Right kidney (tissue), 9 donors: ENCODE measurements around the gene C1orf146.
"Not testable (repeated sequence)": the region's sequence is repeated elsewhere in the genome, so short reads cannot be mapped to it uniquely, and the experiment has no call there.

ENCODE experiments used
- DNase-seq: peaks from one replicate; pipeline ENCODE4 v3.0.0-alpha.2; 2016
- long read RNA-seq, 8 donors: transcript quantifications; one replicate each; lab custom pipeline, GENCODE V29; 2026

C1orf146 gene
- long read RNA-seq, donor 1, partial matches to known transcripts: 9 of 15 reads
- long read RNA-seq, donor 1, other reads (novel, unspliced or antisense): 6 of 15 reads
- long read RNA-seq, donor 2: 0 reads
- long read RNA-seq, donor 3: 0 reads
- long read RNA-seq, donor 4: 0 reads
- long read RNA-seq, donor 5: 0 reads
- long read RNA-seq, donor 6: 0 reads
- long read RNA-seq, donor 7, partial matches to known transcripts: 16 of 23 reads
- long read RNA-seq, donor 7, other reads (novel, unspliced or antisense): 7 of 23 reads
- long read RNA-seq, donor 8, partial matches to known transcripts: 9 of 9 reads
- long read RNA-seq, donor 8, other reads (novel, unspliced or antisense): 0 of 9 reads

- no peak for DNase-seq
Measured at GRCh38 chr1:92217721-92218120, at the start of gene C1orf146. TSS of gene C1orf146 (plus strand) at chr1:92217915. CDS start at chr1:92231421, 13,506 bp downstream.

- DNase-seq: no peak
Measured at GRCh38 chr1:92168657-92169056, 49.1 kb upstream of the C1orf146 start.

- DNase-seq: no peak
Measured at GRCh38 chr1:92169214-92170005, 48.3 kb upstream of the C1orf146 start.

- no peak for DNase-seq
Measured at GRCh38 chr1:92184632-92185031, 33.1 kb upstream of the C1orf146 start.

GRCh38 chr1:92186081-92186480, 31.6 kb upstream of the C1orf146 start:
- no peak for DNase-seq

GRCh38 chr1:92188436-92189255, 29.1 kb upstream of the C1orf146 start:
- DNase-seq: no peak

- DNase-seq: no peak
Measured at GRCh38 chr1:92191726-92192125, 26.0 kb upstream of the C1orf146 start.

- DNase-seq: no peak
Measured at GRCh38 chr1:92192246-92192645, 25.5 kb upstream of the C1orf146 start.

- DNase-seq: no peak
Measured at GRCh38 chr1:92194511-92194910, 23.2 kb upstream of the C1orf146 start.

GRCh38 chr1:92201973-92202372, 15.7 kb upstream of the C1orf146 start:
- no peak for DNase-seq

GRCh38 chr1:92203105-92203504, 14.6 kb upstream of the C1orf146 start:
- no peak for DNase-seq

GRCh38 chr1:92210701-92211100, 7.0 kb upstream of the C1orf146 start:
- no peak for DNase-seq

- DNase-seq: no peak
Measured at GRCh38 chr1:92211166-92211565, 6.5 kb upstream of the C1orf146 start.

GRCh38 chr1:92218559-92218958, 844 bp downstream of the C1orf146 start:
- no peak for DNase-seq

GRCh38 chr1:92219028-92219427, 1.3 kb downstream of the C1orf146 start:
- DNase-seq: no peak

- no peak for DNase-seq
Measured at GRCh38 chr1:92228401-92228800, 10.7 kb downstream of the C1orf146 start.

- no peak for DNase-seq
Measured at GRCh38 chr1:92230736-92231135, 13.0 kb downstream of the C1orf146 start.

GRCh38 chr1:92240034-92240433, 22.3 kb downstream of the C1orf146 start:
- DNase-seq: no peak

GRCh38 chr1:92244376-92244775, 26.7 kb downstream of the C1orf146 start:
- DNase-seq: no peak

- DNase-seq: not testable (repeated sequence)
Measured at GRCh38 chr1:92254714-92255113, 37.0 kb downstream of the C1orf146 start.

GRCh38 chr1:92259350-92259749, 41.6 kb downstream of the C1orf146 start:
- DNase-seq: no peak

- DNase-seq: no peak
Measured at GRCh38 chr1:92262516-92262915, 44.8 kb downstream of the C1orf146 start.

- no peak for DNase-seq
Measured at GRCh38 chr1:92273039-92273438, 55.3 kb downstream of the C1orf146 start.
